ENCODE data around the gene MEIOSIN.

MEIOSIN gene

GRCh38 chr19:45770192-45771101, 37.2 kb downstream of the MEIOSIN start:
- POLR2A ChIA-PET = interaction anchor here (0.6 kb wide), 2 partner anchors 9 to 131 kb away, joined by 3 read pairs; no protein-coding TSS in a partner anchor
- peak; percentile 94 for TF ChIP-seq CTCF (IDR thresholded peaks at IDR 0.05; ENCODE audit: control extremely low read depth, extremely low read depth, low read depth, missing control alignments)

GRCh38 chr19:45771311-45771933, 38.2 kb downstream of the MEIOSIN start:
- ChIA-PET POLR2A (no interaction called here), CTCF (interaction anchor here (1.3 to 5.8 kb wide), 8 partner anchors 9 to 111 kb away, joined by 5 to 77 read pairs (median 26); partner anchors contain the start of genes DMPK and DMWD)
- TF ChIP-seq CTCF (IDR thresholded peaks at IDR 0.05; ENCODE audit: control extremely low read depth, extremely low read depth, low read depth, missing control alignments) = no peak
- DNase-seq (ENCODE audit: extremely low spot score) = no peak

More at GRCh38 chr19:45770192-45771101, 37.2 kb downstream of the MEIOSIN start:
- CTCF ChIA-PET = interaction anchor here (0.7 to 5.8 kb wide), 28 partner anchors 10 to 292 kb away, joined by 3 to 77 read pairs (median 6); partner anchors contain the start of genes DMPK, DMWD, FBXO46 and FOXA3
- DNase-seq (ENCODE audit: extremely low spot score) = peak; percentile 88

DNA sequence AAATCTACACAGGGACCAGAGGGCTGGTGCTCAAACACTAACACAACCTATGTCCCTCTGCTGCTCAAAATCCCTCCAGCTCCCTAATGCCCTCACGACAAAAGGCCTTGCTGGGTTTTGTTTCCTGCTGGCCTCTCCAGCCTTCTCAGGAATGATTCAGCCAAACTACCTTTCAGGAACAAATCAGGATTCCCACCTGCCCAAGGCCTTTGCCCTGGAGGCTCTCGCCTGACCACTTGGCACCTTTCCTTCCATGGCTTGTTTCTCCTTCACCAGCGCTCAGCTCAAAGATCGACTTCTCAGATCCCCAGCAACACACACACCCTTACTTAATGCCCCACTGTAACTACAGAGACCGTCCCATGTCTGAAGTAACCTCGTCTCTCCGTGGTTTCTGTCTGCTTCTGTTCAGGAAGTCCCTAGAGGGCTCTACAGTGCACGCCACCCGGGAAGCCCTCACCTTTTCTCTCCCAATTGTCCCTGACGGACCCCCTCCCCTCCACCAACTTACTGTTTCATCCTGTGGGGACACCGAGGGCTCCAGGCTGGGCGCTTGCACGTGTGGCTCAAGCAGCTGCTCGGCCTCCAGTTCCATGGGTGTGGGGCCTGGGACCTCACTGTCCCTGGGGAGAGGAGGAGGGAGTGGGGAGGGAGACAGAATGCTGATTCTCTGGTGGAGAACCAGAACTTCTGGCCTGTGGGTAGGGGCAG, 39.0 kb downstream of the MEIOSIN start:
- TF ChIP-seq CTCF (IDR thresholded peaks at IDR 0.05; ENCODE audit: control extremely low read depth, extremely low read depth, low read depth, missing control alignments) = no peak
- DNase-seq (ENCODE audit: extremely low spot score) = no peak
- ChIA-PET CTCF (interaction anchor here (1.3 to 5.8 kb wide), 5 partner anchors 9 to 111 kb away, joined by 5 to 63 read pairs (median 11); partner anchors contain the start of gene DMPK), POLR2A (no interaction called here)

DNA sequence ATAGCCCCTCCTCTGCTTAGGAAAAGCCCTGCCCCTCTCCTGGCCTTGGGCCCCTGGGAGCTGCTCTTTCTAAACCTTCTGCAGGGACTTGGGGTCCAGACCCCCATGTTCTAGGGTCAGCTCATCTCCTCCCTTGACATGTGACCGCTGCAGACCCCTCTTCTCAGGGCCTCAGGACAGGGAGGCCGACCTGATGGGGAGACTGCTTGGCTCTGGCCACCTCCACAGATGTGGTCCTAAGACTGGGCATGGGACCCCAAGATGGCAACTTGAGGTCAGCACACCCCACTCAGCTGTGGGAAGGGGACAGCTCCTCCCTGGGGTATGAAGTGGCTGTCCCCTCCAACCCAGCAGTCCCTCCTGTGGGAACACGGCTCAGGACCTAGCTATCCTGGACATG, 39.7 kb downstream of the MEIOSIN start:
- no peak for TF ChIP-seq CTCF (IDR thresholded peaks at IDR 0.05; ENCODE audit: control extremely low read depth, extremely low read depth, low read depth, missing control alignments)
- CTCF ChIA-PET = interaction anchor here (1.1 to 3.1 kb wide), 5 partner anchors 9 to 110 kb away, joined by 3 to 21 read pairs (median 6); no protein-coding TSS in a partner anchor
- POLR2A ChIA-PET = no interaction called here
- DNase-seq (ENCODE audit: extremely low spot score) = no peak

DNA sequence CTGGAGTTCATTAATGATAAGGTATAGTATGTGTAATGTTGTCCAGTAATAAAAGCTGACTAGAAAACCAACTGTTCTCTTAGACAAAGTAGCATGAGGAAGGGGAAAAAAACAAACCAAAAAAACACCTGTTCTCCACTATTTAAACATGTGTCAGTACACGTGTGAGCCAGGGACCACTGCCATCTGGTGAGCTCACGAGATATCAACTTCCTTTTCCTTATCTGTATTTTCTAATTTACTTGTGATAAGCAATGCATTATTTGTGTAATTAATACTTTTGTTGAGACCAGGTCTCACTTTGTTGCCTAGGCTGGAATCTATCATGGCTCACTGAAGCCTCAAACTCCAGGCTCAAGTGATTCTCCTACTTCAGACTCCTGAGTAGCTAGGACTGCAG, 40.1 kb downstream of the MEIOSIN start:
- POLR2A ChIA-PET = no interaction called here
- CTCF ChIA-PET = interaction anchor here (1.1 to 3.1 kb wide), 4 partner anchors 8 to 43 kb away, joined by 3 to 21 read pairs (median 8); no protein-coding TSS in a partner anchor
- TF ChIP-seq CTCF (IDR thresholded peaks at IDR 0.05; ENCODE audit: control extremely low read depth, extremely low read depth, low read depth, missing control alignments) = no peak
- no peak for DNase-seq (ENCODE audit: extremely low spot score)

DNA sequence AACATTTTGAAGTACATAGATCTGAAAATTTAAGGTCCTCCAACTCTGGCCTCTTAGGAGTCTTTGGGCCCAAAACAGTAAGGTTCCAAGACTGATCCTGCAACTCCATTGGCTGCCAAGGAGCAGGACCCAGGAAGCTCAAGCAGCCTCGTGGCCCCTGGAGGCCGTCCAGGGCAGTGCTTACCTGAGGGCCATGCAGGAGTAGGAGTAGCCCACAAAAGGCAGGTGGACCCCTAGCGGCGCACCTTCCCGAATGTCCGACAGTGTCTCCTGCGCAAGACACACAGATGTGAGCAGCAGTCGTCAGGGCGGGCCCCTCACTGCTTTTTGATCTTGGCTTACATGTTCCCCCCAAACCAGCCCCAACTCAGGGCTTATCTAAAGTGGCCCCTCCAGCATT, 41.5 kb downstream of the MEIOSIN start:
- POLR2A ChIA-PET = no interaction called here
- TF ChIP-seq CTCF (IDR thresholded peaks at IDR 0.05; ENCODE audit: control extremely low read depth, extremely low read depth, low read depth, missing control alignments) = no peak
- no peak for DNase-seq (ENCODE audit: extremely low spot score)
- CTCF ChIA-PET = interaction anchor here (3.1 kb wide), 1 partner anchor 42 kb away, joined by 11 read pairs; no protein-coding TSS in a partner anchor
